Measurements from ENCODE around the gene TAGLN3. TPM values are rescaled to one million over a fixed set of nuclear protein-coding genes. Genes with fewer than 3 reads are reported as not detected.

Gene TAGLN3
- total and polyA plus RNA-seq, 2 of the 13 experiments (the other 11 are each of a cell fraction or from before 2014, with no cell fraction given), result 0.51 to 0.91 TPM

- TF ChIP-seq ZNF503 (CRISPR knock-in tag; IDR thresholded peaks at IDR 0.05) (no peak), KAT7 (CRISPR knock-in tag; IDR thresholded peaks at IDR 0.05; ENCODE audit: borderline replicate concordance) (no peak)
Measured at GRCh38 chr3:111999484-112000324, 982 bp downstream of the TAGLN3 start (continued).

GRCh38 chr3:112000367-112000771, 1.6 kb downstream of the TAGLN3 start:
- ChIA-PET CTCF (ENCODE audit: low intra/inter-chr PET ratio, low total read pairs) (no interaction called here), POLR2A (interaction anchor here (2.0 kb wide), 1 partner anchor 21 kb away, joined by 11 read pairs; the partner anchor contains the start of gene ABHD10)
- FAIRE-seq (no peak), DNase-seq (ENCODE audit: low spot score) (no peak), ATAC-seq (no peak)
- TF ChIP-seq IKZF1 (IDR thresholded peaks at IDR 0.05) (no peak), ZNF326 (CRISPR knock-in tag; IDR thresholded peaks at IDR 0.05; ENCODE audit: borderline replicate concordance) (no peak)
- no TSS peak for BruUV-seq (replicated peaks)
- WGBS (ENCODE audit: low lambda C conversion rate), result 36% methylated on average over 5 of the region's 5 CpGs
- H2AFZ ChIP-seq (ENCODE audit: low read length), result no peak overlapping the region
- H3K27ac ChIP-seq (ENCODE audit: extremely low read length, insufficient read depth, low read length), result no peak overlapping the region
- no peaks in the 10 kb centered on the region for H4K20me1 ChIP-seq (ENCODE audit: insufficient read depth, low read length)
- in situ Hi-C loops (cut with HindIII; ENCODE audit: extremely low pct_ligation_motif_present, low pct_unique_long_range_greater_than_20kb), result no loop called here
- peaks cover 5 to 23% of the 10 kb centered on the region in 2 experiments for H3K27me3 ChIP-seq (ENCODE audit: control insufficient read depth in 1 of 2, insufficient read depth in 2 of 2, low read length in 2 of 2)
- H3K9me3 ChIP-seq (ENCODE audit: low read length), result no peaks in the 10 kb centered on the region
- peaks cover 29% of the 10 kb centered on the region for H3K4me1 ChIP-seq (ENCODE audit: insufficient read depth, low read length)
- no peak overlapping the region for H3K9ac ChIP-seq (ENCODE audit: insufficient read depth, low read depth, low read length)
- intact Hi-C loops (cut with micrococcal nuclease; ENCODE audit: unreplicated experiment), result no loop called here
- H3K4me3 ChIP-seq (replicated peaks in 1 of 3; ENCODE audit: insufficient read depth in 1 of 3, low read depth in 2 of 3, low read length in 3 of 3), result no peak overlapping the region
- H3K4me2 ChIP-seq (ENCODE audit: low read depth, low read length), result no peak overlapping the region
- H3K36me3 ChIP-seq (replicated peaks in 1 of 2; ENCODE audit: control insufficient read depth in 1 of 2, insufficient read depth in 2 of 2, low read length in 2 of 2), result no peaks in the 10 kb centered on the region
- H3K79me2 ChIP-seq (ENCODE audit: insufficient read depth, low read length), result no peaks in the 10 kb centered on the region
